Kidney epithelial cell (primary cell): Measurements from ENCODE around the gene BRWD1. TPM values are rescaled to one million over a fixed set of nuclear protein-coding genes. Genes with fewer than 3 reads are reported as not detected.

Source experiments
- DNase-seq: peaks from one replicate; pipeline ENCODE4 v3.0.0-alpha.2; 2010; ENCODE audit warnings: low read depth
- H3K27me3 ChIP-seq: 2 replicates; pipeline ENCODE4 v1.6.0; 2011; ENCODE audit warnings: low read length; ENCODE audit not compliant: control insufficient read depth, insufficient read depth
- H3K36me3 ChIP-seq: 2 replicates; pipeline ENCODE4 v1.5.1; 2011; ENCODE audit warnings: low read length; ENCODE audit not compliant: control insufficient read depth, insufficient read depth
- H3K4me3 ChIP-seq: 2 replicates; pipeline ENCODE4 v1.5.1; 2011; ENCODE audit warnings: low read depth, mild to moderate bottlenecking, control low read depth, low read length
- total RNA-seq: library from RNA; depleted of rRNA; stranded (reverse); fragments of >200 nt; gene quantifications from 2 replicates; pipeline ENCODE4 v1.2.3, GENCODE V29; 2015
- TF ChIP-seq, protein P1 (sequence below): IDR thresholded peaks from 2 replicates; pipeline ENCODE4 v1.5.1; 2011; ENCODE audit warnings: mild to moderate bottlenecking, moderate library complexity, low read length, control low read depth, inconsistent platforms; ENCODE audit not compliant: insufficient read depth, poor library complexity, severe bottlenecking

Gene BRWD1
- total RNA-seq, 1 donor from 2014 or later = 26.3 TPM

- H3K27me3 ChIP-seq = no peaks in the 10 kb centered on the region
- H3K36me3 ChIP-seq = no peaks in the 10 kb centered on the region
- peak; percentile 66 for DNase-seq
- H3K4me3 ChIP-seq = peak within 1 kb of the TSS; percentile 61
- TF ChIP-seq, protein P1, sequence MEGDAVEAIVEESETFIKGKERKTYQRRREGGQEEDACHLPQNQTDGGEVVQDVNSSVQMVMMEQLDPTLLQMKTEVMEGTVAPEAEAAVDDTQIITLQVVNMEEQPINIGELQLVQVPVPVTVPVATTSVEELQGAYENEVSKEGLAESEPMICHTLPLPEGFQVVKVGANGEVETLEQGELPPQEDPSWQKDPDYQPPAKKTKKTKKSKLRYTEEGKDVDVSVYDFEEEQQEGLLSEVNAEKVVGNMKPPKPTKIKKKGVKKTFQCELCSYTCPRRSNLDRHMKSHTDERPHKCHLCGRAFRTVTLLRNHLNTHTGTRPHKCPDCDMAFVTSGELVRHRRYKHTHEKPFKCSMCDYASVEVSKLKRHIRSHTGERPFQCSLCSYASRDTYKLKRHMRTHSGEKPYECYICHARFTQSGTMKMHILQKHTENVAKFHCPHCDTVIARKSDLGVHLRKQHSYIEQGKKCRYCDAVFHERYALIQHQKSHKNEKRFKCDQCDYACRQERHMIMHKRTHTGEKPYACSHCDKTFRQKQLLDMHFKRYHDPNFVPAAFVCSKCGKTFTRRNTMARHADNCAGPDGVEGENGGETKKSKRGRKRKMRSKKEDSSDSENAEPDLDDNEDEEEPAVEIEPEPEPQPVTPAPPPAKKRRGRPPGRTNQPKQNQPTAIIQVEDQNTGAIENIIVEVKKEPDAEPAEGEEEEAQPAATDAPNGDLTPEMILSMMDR = no peak
Observed at GRCh38 chr21:39183272-39184049, 130.0 kb downstream of the BRWD1 start, which contains the start of gene PSMG1. Gene PSMG1, minus strand, starts transcription at chr21:39183451. Its CDS starts 66 bp downstream, at chr21:39183385.

GRCh38 chr21:39182484-39183271, 130.8 kb downstream of the BRWD1 start:
- TF ChIP-seq, protein P1 = no peak
- Histone ChIP-seq H3K36me3 (no peaks in the 10 kb centered on the region), H3K4me3 (peak overlapping the region; percentile 61), H3K27me3 (no peaks in the 10 kb centered on the region)
- DNase-seq = no peak

GRCh38 chr21:39182016-39182415, 131.4 kb downstream of the BRWD1 start:
- H3K36me3 ChIP-seq = no peaks in the 10 kb centered on the region
- peak overlapping the region; percentile 61 for H3K4me3 ChIP-seq
- TF ChIP-seq, protein P1 = no peak
- DNase-seq = no peak
- no peaks in the 10 kb centered on the region for H3K27me3 ChIP-seq

DNA sequence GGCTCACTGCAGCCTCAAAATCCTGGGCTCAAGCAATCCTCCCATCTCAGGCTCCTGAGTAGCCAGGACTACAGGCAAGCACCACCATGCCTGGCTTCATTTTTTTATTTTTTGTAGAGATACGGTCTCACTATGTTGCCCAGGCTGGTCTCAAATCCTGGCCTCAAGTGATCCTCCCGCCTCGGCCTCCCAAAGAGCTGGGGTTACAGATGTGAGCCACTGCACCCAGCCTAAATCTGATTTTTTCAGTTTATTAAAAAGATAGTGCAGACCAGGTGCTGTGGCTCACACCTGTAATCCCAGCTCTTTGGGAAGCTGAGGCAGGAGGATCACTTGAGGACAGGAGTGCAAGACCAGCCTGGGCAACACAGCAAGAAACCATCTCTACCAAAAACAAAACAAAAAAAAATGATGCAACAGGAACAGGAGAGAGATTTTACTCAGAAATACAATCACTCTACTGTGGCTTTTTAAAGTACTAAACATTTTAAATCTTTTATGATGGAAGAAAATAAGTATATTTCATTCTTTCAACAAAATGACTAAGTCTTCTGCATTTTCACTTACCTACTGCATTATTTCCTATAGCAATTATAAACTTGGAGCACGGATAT, 132.1 kb downstream of the BRWD1 start:
- TF ChIP-seq, protein P1 = no peak
- Histone ChIP-seq H3K4me3 (no peak overlapping the region), H3K27me3 (no peaks in the 10 kb centered on the region), H3K36me3 (no peaks in the 10 kb centered on the region)
- no peak for DNase-seq

DNA sequence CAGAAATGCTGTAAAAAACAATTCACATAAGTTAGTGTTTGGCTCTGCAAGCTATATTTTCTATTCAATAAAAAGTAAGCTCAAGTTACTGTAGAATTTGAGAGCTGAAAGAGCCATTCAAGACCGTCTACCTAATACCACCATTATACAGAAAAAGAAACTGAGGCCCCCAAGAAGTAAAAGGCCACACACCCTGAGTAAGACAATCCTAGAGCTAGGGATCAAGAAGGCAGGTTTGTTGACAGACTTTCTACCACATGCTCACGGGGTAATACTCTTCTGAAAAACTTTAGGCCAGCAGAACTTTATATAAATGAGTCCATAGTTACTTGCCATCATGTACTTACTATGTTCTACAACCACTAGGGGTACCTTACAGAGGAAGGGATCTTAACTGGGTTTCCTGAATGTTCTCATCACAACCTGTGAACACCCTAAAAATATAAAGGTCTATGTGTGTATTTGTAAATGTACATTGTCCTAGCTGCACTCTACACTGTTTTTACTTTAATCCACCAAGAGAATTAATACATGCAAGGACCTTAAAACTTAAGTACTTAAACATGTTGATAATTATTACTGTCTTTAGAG, 132.9 kb downstream of the BRWD1 start:
- Histone ChIP-seq H3K27me3 (no peaks in the 10 kb centered on the region), H3K4me3 (no peak overlapping the region), H3K36me3 (no peaks in the 10 kb centered on the region)
- TF ChIP-seq, protein P1 = peak; percentile 16
- DNase-seq = no peak
